ENCODE results near the gene COL8A2.

Gene COL8A2

GRCh38 chr1:36151845-36152203 is 26.8 kb upstream of the COL8A2 start:
- H3K4me3 ChIP-seq, result no peak overlapping the region
- no peak for TF ChIP-seq CTCF (IDR thresholded peaks at IDR 0.05)
- H3K27ac ChIP-seq, result peak overlapping the region; percentile 92 to 98
- no peak for DNase-seq (ENCODE audit: low spot score)

- DNase-seq (ENCODE audit: low spot score), result no peak
- Histone ChIP-seq H3K4me3 (no peak overlapping the region), H3K27ac (peak overlapping the region; percentile 92 to 98)
- no peak for TF ChIP-seq CTCF (IDR thresholded peaks at IDR 0.05)
These were observed 26.3 kb upstream of the COL8A2 start for GRCh38 chr1:36151134-36151844.

GRCh38 chr1:36150296-36151133 is 25.5 kb upstream of the COL8A2 start:
- no peak for TF ChIP-seq CTCF (IDR thresholded peaks at IDR 0.05)
- peak; percentile 98 for DNase-seq (ENCODE audit: low spot score)
- peak overlapping the region; percentile 58 for H3K4me3 ChIP-seq
- H3K27ac ChIP-seq, result peak overlapping the region; percentile 92 to 98

- no peak for TF ChIP-seq CTCF (IDR thresholded peaks at IDR 0.05)
- Histone ChIP-seq H3K27ac (peak overlapping the region; percentile 92 to 98), H3K4me3 (peak overlapping the region; percentile 58)
- no peak for DNase-seq (ENCODE audit: low spot score)
These were observed 24.9 kb upstream of the COL8A2 start for GRCh38 chr1:36149973-36150295.

GRCh38 chr1:36149237-36149972 is 24.4 kb upstream of the COL8A2 start, which contains the start of gene TRAPPC3:
TSS of gene TRAPPC3 (minus strand) at chr1:36149486. CDS start at chr1:36149378, 108 bp downstream.
- TF ChIP-seq CTCF (IDR thresholded peaks at IDR 0.05), result peak; percentile 86
- Histone ChIP-seq H3K4me3 (peak within 1 kb of the TSS; percentile 75), H3K27ac (peak within 1 kb of the TSS; percentile 92 to 98)
- peak; percentile 100 for DNase-seq (ENCODE audit: low spot score)

GRCh38 chr1:36148821-36149236 is 23.8 kb upstream of the COL8A2 start:
- peak overlapping the region; percentile 75 for H3K4me3 ChIP-seq
- H3K27ac ChIP-seq, result peak overlapping the region; percentile 92 to 98
- no peak for TF ChIP-seq CTCF (IDR thresholded peaks at IDR 0.05)
- no peak for DNase-seq (ENCODE audit: low spot score)

All from coronary artery (tissue), 2 donors.